Endothelial cell of umbilical vein (primary cell): Measurements from ENCODE around the gene SLC10A2. TPM values are rescaled to one million over a fixed set of nuclear protein-coding genes. Genes with fewer than 3 reads are reported as not detected.

Experiments used
- BruUV-seq: library from RNA; stranded (reverse); fragments of 400-500 nt; replicated peaks from 2 replicates; lab custom pipeline; 2021; lab: Mats Ljungman, UMichigan
- CTCF ChIA-PET: fragments of 300-600, 350-600 bp; sonication (Branson Sonifier 250); formaldehyde crosslinking; loops from one replicate; lab custom pipeline; 2021; ENCODE audit warnings: antibody characterized with exemption, inconsistent platforms; lab: Charles Lee
- POLR2A ChIA-PET: fragments of 300-600, 350-600 bp; sonication (Branson Sonifier 250); formaldehyde crosslinking; loops from one replicate; lab custom pipeline; 2021; ENCODE audit warnings: antibody characterized with exemption, inconsistent platforms; lab: Charles Lee
- DNase-seq: peaks from one replicate; pipeline ENCODE4 v3.0.0-alpha.2; 2011; ENCODE audit warnings: low read depth, low spot score
- FAIRE-seq: peaks from 2 replicates; lab custom pipeline; 2011; peaks lifted over from hg19 to GRCh38; lab: Jason Lieb, UNC
- H2AFZ ChIP-seq: 2 replicates; pipeline ENCODE4 v1.6.0; 2012; ENCODE audit warnings: low read depth, low read length, control low read depth, inconsistent platforms
- H3K27ac ChIP-seq: 2 replicates; pipeline ENCODE4 v1.5.1; 2011; ENCODE audit warnings: low read depth, mild to moderate bottlenecking, control low read depth, low read length, moderate library complexity; ENCODE audit not compliant: insufficient read depth
- H3K27me3 ChIP-seq, 2 experiments: 2 replicates each; pipeline versions ENCODE4 v1.6.0 to v1.6.1; 2011; ENCODE audit warnings: low read length in 2 of 2, mixed read lengths in 1 of 2; ENCODE audit not compliant: control insufficient read depth in 2 of 2, insufficient read depth in 2 of 2
- H3K36me3 ChIP-seq, 2 experiments: 2 replicates in 1 of 2; 3 replicates in 1 of 2; pipeline ENCODE4 v1.5.1; 2011; ENCODE audit warnings: low read length in 2 of 2, mild to moderate bottlenecking in 1 of 2, moderate library complexity in 1 of 2; ENCODE audit not compliant: control insufficient read depth in 2 of 2, insufficient read depth in 2 of 2; ENCODE audit errors: extremely low read depth in 1 of 2
- H3K4me1 ChIP-seq: 3 replicates; pipeline ENCODE4 v1.5.1; 2011; ENCODE audit warnings: mild to moderate bottlenecking, low read length; ENCODE audit not compliant: control insufficient read depth, insufficient read depth; ENCODE audit errors: extremely low read depth
- H3K4me2 ChIP-seq: 2 replicates; pipeline ENCODE4 v1.6.1; 2011; ENCODE audit warnings: low read length, control low read depth, mixed read lengths; ENCODE audit not compliant: insufficient read depth
- H3K4me3 ChIP-seq, 3 experiments: fragments of 200-600 bp in 1 of 3; sonication (generic), shearing (Covaris generic) in 1 of 3; replicated peaks in 1 of 3; 2 replicates each; pipeline ENCODE4 v1.5.1; 2011 to 2016; ENCODE audit warnings: control low read depth in 3 of 3, low read length in 3 of 3, mild to moderate bottlenecking in 2 of 3, inconsistent platforms in 1 of 3, low read depth in 1 of 3, moderate library complexity in 1 of 3; ENCODE audit not compliant: insufficient read depth in 1 of 3
- H3K79me2 ChIP-seq: 2 replicates; pipeline ENCODE4 v1.6.0; 2012; ENCODE audit warnings: low read length, inconsistent platforms; ENCODE audit not compliant: control insufficient read depth, insufficient read depth
- H3K9ac ChIP-seq: replicated peaks from 2 replicates; pipeline ENCODE3; 2011; ENCODE audit warnings: low read length, control low read depth; ENCODE audit not compliant: insufficient read depth; ENCODE audit errors: extremely low read depth
- H3K9me1 ChIP-seq: replicated peaks from 3 replicates; pipeline ENCODE4 v1.6.0; 2011; ENCODE audit warnings: mild to moderate bottlenecking, low read length; ENCODE audit not compliant: control insufficient read depth, insufficient read depth; ENCODE audit errors: extremely low read depth
- H3K9me3 ChIP-seq: replicated peaks from 2 replicates; pipeline ENCODE4 v1.5.1; 2012; ENCODE audit warnings: low read length, inconsistent platforms; ENCODE audit not compliant: control insufficient read depth, insufficient read depth
- H4K20me1 ChIP-seq: replicated peaks from 2 replicates; pipeline ENCODE3; 2011; ENCODE audit warnings: mild to moderate bottlenecking, low read length; ENCODE audit not compliant: control insufficient read depth, insufficient read depth; ENCODE audit errors: extremely low read depth
- CTCF ChIP-seq, 2 donors: IDR thresholded peaks; 1 replicate in 1 of 2; 2 replicates in 1 of 2; pipeline ENCODE4 v1.5.1; 2011; ENCODE audit warnings: low read length in 2 of 2, mild to moderate bottlenecking in 2 of 2, moderate library complexity in 2 of 2, control low read depth in 1 of 2, inconsistent platforms in 1 of 2, low read depth in 1 of 2; ENCODE audit not compliant: insufficient read depth in 1 of 2; ENCODE audit errors: extremely low read depth in 1 of 2
- EZH2 ChIP-seq: IDR thresholded peaks from 2 replicates; pipeline ENCODE4 v1.6.1; 2012; ENCODE audit warnings: borderline replicate concordance, low read depth, mild to moderate bottlenecking, moderate library complexity, low read length, inconsistent platforms; ENCODE audit not compliant: severe bottlenecking
- FOS ChIP-seq: IDR thresholded peaks from 2 replicates; pipeline ENCODE4 v1.6.1; 2011; ENCODE audit warnings: mild to moderate bottlenecking, low read length, moderate library complexity, borderline replicate concordance; ENCODE audit not compliant: insufficient read depth
- GATA2 ChIP-seq: IDR thresholded peaks from 2 replicates; pipeline ENCODE4 v1.7.0; 2011; ENCODE audit warnings: low read depth, mild to moderate bottlenecking, moderate library complexity, mixed read lengths, low read length; ENCODE audit not compliant: insufficient read length, insufficient read depth
- JUN ChIP-seq: IDR thresholded peaks from 2 replicates; pipeline ENCODE4 v1.6.1; 2011; ENCODE audit warnings: borderline replicate concordance, low read depth; ENCODE audit not compliant: insufficient read length, insufficient read depth
- MAX ChIP-seq: IDR thresholded peaks from 2 replicates; pipeline ENCODE4 v1.6.1; 2011; ENCODE audit not compliant: insufficient read depth, insufficient read length
- MYC ChIP-seq: IDR thresholded peaks from one replicate; pipeline ENCODE4 v1.6.1; 2011; ENCODE audit warnings: mild to moderate bottlenecking, low read depth, low read length
- POLR2A ChIP-seq: IDR thresholded peaks from 2 replicates; pipeline ENCODE4 v1.6.1; 2012; ENCODE audit warnings: low read depth, mild to moderate bottlenecking, control low read depth, low read length
- POLR2AphosphoS5 ChIP-seq: IDR thresholded peaks from 2 replicates; pipeline ENCODE4 v1.6.1; 2012; ENCODE audit warnings: low read depth, mild to moderate bottlenecking, control low read depth, low read length, moderate library complexity; ENCODE audit not compliant: insufficient read depth
- dilution Hi-C: fragments of 300-500 bp; cut with MboI; formaldehyde crosslinking; loops from one replicate; pipeline ENCODE4 v1.15.0; 2019; ENCODE audit warnings: low sequenced_read_pairs; ENCODE audit not compliant: extremely low pct_ligation_motif_present
- intact Hi-C: fragments of 100-400 bp; cut with micrococcal nuclease; formaldehyde crosslinking; loops from one replicate; pipeline ENCODE4 v1.10.0; 2022
- polyA plus RNA-seq, 4 experiments: library from polyadenylated mRNA; depleted of rRNA in 3 of 4; stranded (reverse) in 3 of 4; unstranded in 1 of 4; fragments of >200 nt; gene quantifications; 2 replicates each; pipeline versions ENCODE4 v1.2.1 to v1.2.3, GENCODE V29; 2011 to 2012; ENCODE audit warnings: missing spikeins in 1 of 4
- total RNA-seq: library from RNA; stranded (reverse); gene quantifications from 2 replicates; pipeline ENCODE4 v1.2.3, GENCODE V29; 2021

The SLC10A2 gene
- total and polyA plus RNA-seq, 2 donors (not counting 3 experiments of a cell fraction or from before 2014, with no cell fraction given) = not detected

GRCh38 chr13:103066781-103067345 is 646 bp upstream of the SLC10A2 start:
- Histone ChIP-seq H4K20me1 (no peaks in the 10 kb centered on the region), H3K4me3 (no peak overlapping the region), H3K9ac (no peak overlapping the region), H3K27me3 (no peaks in the 10 kb centered on the region), H3K9me3 (no peaks in the 10 kb centered on the region), H3K36me3 (no peaks in the 10 kb centered on the region), H3K79me2 (no peaks in the 10 kb centered on the region), H3K9me1 (no peaks in the 10 kb centered on the region), H3K27ac (no peak overlapping the region), H3K4me2 (no peak overlapping the region), H3K4me1 (no peaks in the 10 kb centered on the region), H2AFZ (no peak overlapping the region)
- POLR2A ChIA-PET = no interaction called here
- no TSS peak for BruUV-seq
- DNase-seq (no peak), FAIRE-seq (no peak)
- CTCF ChIA-PET = no interaction called here
- dilution Hi-C loops (no loop called here), intact Hi-C loops (no loop called here)
- no peak for TF ChIP-seq POLR2A
- no peak for TF ChIP-seq FOS
- no peak for TF ChIP-seq POLR2AphosphoS5
- TF ChIP-seq MYC = no peak
- TF ChIP-seq CTCF (IDR thresholded peaks at IDR 0.05; ENCODE audit: extremely low read depth in 1 of 2, insufficient read depth in 1 of 2, low read depth in 1 of 2, low read length in 2 of 2) = no peak
- TF ChIP-seq MAX = no peak
- no peak for TF ChIP-seq GATA2
- no peak for TF ChIP-seq EZH2
- no peak for TF ChIP-seq JUN
